ENCODE measurements around the gene ARHGAP31.

DNA sequence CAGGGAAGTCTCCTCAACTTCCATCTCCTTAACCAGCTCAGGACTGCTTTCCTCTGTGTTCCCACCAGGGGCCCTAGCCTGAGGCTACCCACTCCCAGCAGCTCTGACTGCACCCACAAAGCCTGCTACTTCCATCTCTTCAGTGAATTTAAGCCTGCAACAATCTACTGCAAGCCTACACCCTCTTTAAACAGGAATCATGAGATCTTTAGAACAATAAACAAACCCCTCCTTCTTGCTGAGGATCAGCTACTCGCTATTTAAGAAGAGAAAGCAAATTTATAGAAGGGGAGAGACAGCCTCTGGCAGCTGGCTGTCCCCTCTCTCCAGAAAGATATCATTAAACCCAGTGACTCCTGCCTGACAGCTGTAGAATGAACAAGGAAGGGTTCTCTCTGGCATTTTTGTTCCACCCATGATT is 51.9 kb downstream of the ARHGAP31 start:
- TF ChIP-seq REST (IDR thresholded peaks at IDR 0.05) (no peak), CTCF (IDR thresholded peaks at IDR 0.05; ENCODE audit: low read depth, low read length, missing input control) (no peak), JUND (IDR thresholded peaks at IDR 0.05) (no peak), ATF3 (IDR thresholded peaks at IDR 0.05) (no peak), RAD21 (IDR thresholded peaks at IDR 0.05) (no peak), ZBTB33 (IDR thresholded peaks at IDR 0.05) (no peak), TAF1 (conservative IDR thresholded peaks at IDR 0.05) (no peak), HNF4G (IDR thresholded peaks at IDR 0.05) (no peak), YY1 (IDR thresholded peaks at IDR 0.05) (no peak), FOXA1 (IDR thresholded peaks at IDR 0.05) (no peak), EGR1 (IDR thresholded peaks at IDR 0.05; ENCODE audit: low read depth in 2 of 2) (no peak), SP1 (IDR thresholded peaks at IDR 0.05) (no peak), GABPA (IDR thresholded peaks at IDR 0.05 in 1 of 2, conservative IDR thresholded peaks at IDR 0.05 in 1 of 2) (no peak)
- TF ChIP-seq, protein P1, sequence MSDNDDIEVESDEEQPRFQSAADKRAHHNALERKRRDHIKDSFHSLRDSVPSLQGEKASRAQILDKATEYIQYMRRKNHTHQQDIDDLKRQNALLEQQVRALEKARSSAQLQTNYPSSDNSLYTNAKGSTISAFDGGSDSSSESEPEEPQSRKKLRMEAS (IDR thresholded peaks at IDR 0.05) = no peak
